Activated CD4-positive, alpha-beta memory T cell treated with anti-CD3 and anti-CD28 coated beads for 36 hours (primary cell): ENCODE data around the gene HDAC11. TPM values are rescaled to one million over a fixed set of nuclear protein-coding genes. Genes with fewer than 3 reads are reported as not detected.

Experiments
- CTCF ChIA-PET: fragments of 350-600 bp; sonication (Branson Sonifier 250); formaldehyde crosslinking; loops from one replicate; lab custom pipeline; 2021; ENCODE audit warnings: antibody characterized with exemption, inconsistent platforms; lab: Charles Lee
- POLR2A ChIA-PET: fragments of 350-600 bp; sonication (Branson Sonifier 250); formaldehyde crosslinking; loops from one replicate; lab custom pipeline; 2021; ENCODE audit warnings: antibody characterized with exemption; lab: Charles Lee
- DNase-seq: peaks from one replicate; pipeline ENCODE4 v3.0.0-alpha.2; 2020
- H3K27ac Mint-ChIP-seq: one replicate; pipeline ENCODE4 v1.8.0; 2021; ENCODE audit warnings: mixed read lengths
- H3K27me3 Mint-ChIP-seq: one replicate; pipeline ENCODE4 v1.8.0; 2021; ENCODE audit warnings: mixed read lengths
- H3K36me3 Mint-ChIP-seq: one replicate; pipeline ENCODE4 v1.8.0; 2021; ENCODE audit warnings: mixed read lengths
- H3K4me1 Mint-ChIP-seq: one replicate; pipeline ENCODE4 v1.8.0; 2021; ENCODE audit warnings: low read depth, mixed read lengths
- H3K4me3 Mint-ChIP-seq: one replicate; pipeline ENCODE4 v1.8.0; 2021; ENCODE audit warnings: mild to moderate bottlenecking, mixed read lengths
- H3K9me3 Mint-ChIP-seq: one replicate; pipeline ENCODE4 v1.8.0; 2021; ENCODE audit warnings: mixed read lengths
- intact Hi-C: fragments of 100-400 bp; cut with micrococcal nuclease; formaldehyde crosslinking; loops from one replicate; pipeline ENCODE4 v1.15.1; 2023
- total RNA-seq, 2 experiments: library from RNA; stranded (reverse); gene quantifications; one replicate each; pipeline ENCODE4 v1.2.3, GENCODE V29; 2021

HDAC11 gene
- total RNA-seq, 2 experiments from 2014 or later, result 3.3 to 4.3 TPM

- intact Hi-C loops, result no loop called here
- Mint-ChIP-seq H3K4me3 (no peak overlapping the region), H3K27ac (no peak overlapping the region), H3K36me3 (no peaks in the 10 kb centered on the region), H3K9me3 (no peaks in the 10 kb centered on the region), H3K27me3 (no peaks in the 10 kb centered on the region), H3K4me1 (no peaks in the 10 kb centered on the region)
- POLR2A ChIA-PET, result no interaction called here
- DNase-seq, result no peak
- CTCF ChIA-PET, result interaction anchor here (2.0 to 9.1 kb wide), 2 partner anchors 145 to 148 kb away, joined by 9 to 456 read pairs; no protein-coding TSS in a partner anchor
Observed at GRCh38 chr3:13502791-13503060, 22.6 kb downstream of the HDAC11 start.

GRCh38 chr3:13504161-13504831, 24.2 kb downstream of the HDAC11 start:
- intact Hi-C loops, result no loop called here
- H3K27me3 Mint-ChIP-seq, result no peaks in the 10 kb centered on the region
- H3K36me3 Mint-ChIP-seq, result no peaks in the 10 kb centered on the region
- H3K27ac Mint-ChIP-seq, result no peak overlapping the region
- H3K4me1 Mint-ChIP-seq, result no peaks in the 10 kb centered on the region
- H3K9me3 Mint-ChIP-seq, result no peaks in the 10 kb centered on the region
- ChIA-PET POLR2A (no interaction called here), CTCF (interaction anchor here (1.0 to 2.0 kb wide), 2 partner anchors 144 to 147 kb away, joined by 3 to 9 read pairs; no protein-coding TSS in a partner anchor)
- no peak for DNase-seq
- no peak overlapping the region for H3K4me3 Mint-ChIP-seq

GRCh38 chr3:13505147-13506130, 25.3 kb downstream of the HDAC11 start:
- no peak for DNase-seq
- Mint-ChIP-seq H3K4me3 (no peak overlapping the region), H3K9me3 (no peaks in the 10 kb centered on the region), H3K27ac (no peak overlapping the region), H3K4me1 (no peaks in the 10 kb centered on the region), H3K36me3 (no peaks in the 10 kb centered on the region), H3K27me3 (no peaks in the 10 kb centered on the region)
- POLR2A ChIA-PET, result no interaction called here
- CTCF ChIA-PET, result interaction anchor here (0.8 to 3.8 kb wide), 2 partner anchors 10 to 142 kb away, joined by 3 to 15 read pairs; no protein-coding TSS in a partner anchor
- intact Hi-C loops, result no loop called here

- no peaks in the 10 kb centered on the region for H3K36me3 Mint-ChIP-seq
- H3K27ac Mint-ChIP-seq, result no peak overlapping the region
- no peak for DNase-seq
- no peaks in the 10 kb centered on the region for H3K27me3 Mint-ChIP-seq
- no peak overlapping the region for H3K4me3 Mint-ChIP-seq
- POLR2A ChIA-PET, result no interaction called here
- intact Hi-C loops, result no loop called here
- CTCF ChIA-PET, result interaction anchor here (3.8 kb wide), 1 partner anchor 142 kb away, joined by 15 read pairs; no protein-coding TSS in a partner anchor
- no peaks in the 10 kb centered on the region for H3K9me3 Mint-ChIP-seq
- H3K4me1 Mint-ChIP-seq, result no peaks in the 10 kb centered on the region
Observed at GRCh38 chr3:13506239-13506638, 26.1 kb downstream of the HDAC11 start.

GRCh38 chr3:13506680-13507079, 26.6 kb downstream of the HDAC11 start:
- CTCF ChIA-PET, result interaction anchor here (3.8 kb wide), 1 partner anchor 141 kb away, joined by 15 read pairs; no protein-coding TSS in a partner anchor
- DNase-seq, result no peak
- H3K27me3 Mint-ChIP-seq, result no peaks in the 10 kb centered on the region
- H3K4me1 Mint-ChIP-seq, result no peaks in the 10 kb centered on the region
- no peak overlapping the region for H3K27ac Mint-ChIP-seq
- intact Hi-C loops, result no loop called here
- H3K4me3 Mint-ChIP-seq, result no peak overlapping the region
- POLR2A ChIA-PET, result no interaction called here
- H3K36me3 Mint-ChIP-seq, result no peaks in the 10 kb centered on the region
- H3K9me3 Mint-ChIP-seq, result no peaks in the 10 kb centered on the region

- H3K9me3 Mint-ChIP-seq, result no peaks in the 10 kb centered on the region
- POLR2A ChIA-PET, result no interaction called here
- H3K36me3 Mint-ChIP-seq, result no peaks in the 10 kb centered on the region
- intact Hi-C loops, result no loop called here
- DNase-seq, result no peak
- H3K4me1 Mint-ChIP-seq, result no peaks in the 10 kb centered on the region
- no peak overlapping the region for H3K27ac Mint-ChIP-seq
- H3K27me3 Mint-ChIP-seq, result no peaks in the 10 kb centered on the region
- CTCF ChIA-PET, result interaction anchor here (3.8 kb wide), 1 partner anchor 141 kb away, joined by 15 read pairs; no protein-coding TSS in a partner anchor
- no peak overlapping the region for H3K4me3 Mint-ChIP-seq
Observed at GRCh38 chr3:13507247-13507569, 27.1 kb downstream of the HDAC11 start.

- no peak for DNase-seq
- ChIA-PET CTCF (interaction anchor here (3.8 kb wide), 1 partner anchor 140 kb away, joined by 15 read pairs; no protein-coding TSS in a partner anchor), POLR2A (no interaction called here)
- Mint-ChIP-seq H3K36me3 (no peaks in the 10 kb centered on the region), H3K27me3 (no peaks in the 10 kb centered on the region), H3K4me1 (no peaks in the 10 kb centered on the region), H3K9me3 (no peaks in the 10 kb centered on the region), H3K27ac (no peak overlapping the region), H3K4me3 (no peak overlapping the region)
- intact Hi-C loops, result no loop called here
Observed at GRCh38 chr3:13507570-13508339, 27.6 kb downstream of the HDAC11 start.

GRCh38 chr3:13508496-13508895, 28.4 kb downstream of the HDAC11 start:
- H3K9me3 Mint-ChIP-seq, result no peaks in the 10 kb centered on the region
- DNase-seq, result no peak
- intact Hi-C loops, result no loop called here
- H3K4me3 Mint-ChIP-seq, result no peak overlapping the region
- no peaks in the 10 kb centered on the region for H3K4me1 Mint-ChIP-seq
- ChIA-PET CTCF (interaction anchor here (3.8 kb wide), 1 partner anchor 139 kb away, joined by 15 read pairs; no protein-coding TSS in a partner anchor), POLR2A (no interaction called here)
- H3K27ac Mint-ChIP-seq, result no peak overlapping the region
- H3K36me3 Mint-ChIP-seq, result no peaks in the 10 kb centered on the region
- H3K27me3 Mint-ChIP-seq, result no peaks in the 10 kb centered on the region

- POLR2A ChIA-PET, result no interaction called here
- intact Hi-C loops, result no loop called here
Observed at GRCh38 chr3:13509059-13509815, 29.1 kb downstream of the HDAC11 start.

GRCh38 chr3:13509816-13510192, 29.7 kb downstream of the HDAC11 start:
- Mint-ChIP-seq H3K4me1 (no peaks in the 10 kb centered on the region), H3K4me3 (no peak overlapping the region), H3K9me3 (no peaks in the 10 kb centered on the region), H3K27ac (no peak overlapping the region), H3K36me3 (no peaks in the 10 kb centered on the region), H3K27me3 (no peaks in the 10 kb centered on the region)
- ChIA-PET POLR2A (no interaction called here), CTCF (interaction anchor here (0.9 to 3.8 kb wide), 2 partner anchors 138 kb away, joined by 3 to 15 read pairs; no protein-coding TSS in a partner anchor)
- DNase-seq, result no peak
- intact Hi-C loops, result no loop called here

More at GRCh38 chr3:13509059-13509815, 29.1 kb downstream of the HDAC11 start:
- Mint-ChIP-seq H3K9me3 (no peaks in the 10 kb centered on the region), H3K4me1 (no peaks in the 10 kb centered on the region), H3K27ac (no peak overlapping the region), H3K36me3 (no peaks in the 10 kb centered on the region), H3K4me3 (no peak overlapping the region), H3K27me3 (no peaks in the 10 kb centered on the region)
- CTCF ChIA-PET, result interaction anchor here (3.8 kb wide), 1 partner anchor 139 kb away, joined by 15 read pairs; no protein-coding TSS in a partner anchor
- no peak for DNase-seq

- Mint-ChIP-seq H3K27me3 (no peaks in the 10 kb centered on the region), H3K9me3 (no peaks in the 10 kb centered on the region), H3K4me1 (no peaks in the 10 kb centered on the region), H3K36me3 (no peaks in the 10 kb centered on the region), H3K4me3 (no peak overlapping the region), H3K27ac (no peak overlapping the region)
- POLR2A ChIA-PET, result no interaction called here
- intact Hi-C loops, result no loop called here
- CTCF ChIA-PET, result interaction anchor here (3.1 kb wide), 1 partner anchor 17 kb away, joined by 9 read pairs; no protein-coding TSS in a partner anchor
- no peak for DNase-seq
Observed at GRCh38 chr3:13512451-13512850, 32.3 kb downstream of the HDAC11 start.
